GM18526 (cell line): ENCODE measurements around the gene TMEM147.

Source experiments
- POLR2A ChIP-seq: IDR thresholded peaks from 3 replicates; pipeline ENCODE4 v1.6.1; 2011; ENCODE audit not compliant: insufficient read length; ENCODE audit errors: extremely low read depth

TMEM147 gene

DNA sequence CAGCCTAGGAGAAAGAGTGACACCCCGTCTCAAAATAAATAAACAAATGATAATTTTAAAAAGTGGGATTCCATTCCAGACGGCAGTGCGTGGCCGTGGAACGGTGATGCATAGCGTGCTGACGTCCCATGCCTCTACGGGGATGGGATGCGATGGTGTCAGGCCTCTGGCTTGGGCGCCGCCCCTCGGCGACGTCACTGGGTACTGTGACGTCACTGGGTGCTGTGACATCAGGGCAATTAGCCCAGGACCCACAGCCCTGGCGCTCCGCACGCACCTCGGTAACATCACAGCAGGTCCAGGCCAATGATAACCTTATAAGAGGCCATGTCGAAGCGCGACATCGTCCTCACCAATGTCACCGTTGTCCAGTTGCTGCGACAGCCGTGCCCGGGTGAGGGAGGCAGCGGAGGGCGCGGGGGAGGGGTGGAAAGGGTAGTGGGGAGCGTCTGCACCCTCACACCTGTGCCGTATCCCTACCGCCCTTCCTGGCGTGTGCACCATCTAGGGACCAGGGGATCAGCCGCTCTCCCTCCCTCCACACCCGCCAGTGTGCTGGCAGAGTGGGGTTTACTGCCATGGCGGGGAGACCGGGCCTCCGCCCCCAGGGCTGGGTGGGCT lies 12.1 kb upstream of the TMEM147 start, which contains the start of gene GAPDHS:
Gene GAPDHS, plus strand, starts transcription at position 256 of the 621 bp plus-strand sequence. Its CDS starts 72 bp downstream, at position 328.
- TF ChIP-seq POLR2A: no peak

DNA sequence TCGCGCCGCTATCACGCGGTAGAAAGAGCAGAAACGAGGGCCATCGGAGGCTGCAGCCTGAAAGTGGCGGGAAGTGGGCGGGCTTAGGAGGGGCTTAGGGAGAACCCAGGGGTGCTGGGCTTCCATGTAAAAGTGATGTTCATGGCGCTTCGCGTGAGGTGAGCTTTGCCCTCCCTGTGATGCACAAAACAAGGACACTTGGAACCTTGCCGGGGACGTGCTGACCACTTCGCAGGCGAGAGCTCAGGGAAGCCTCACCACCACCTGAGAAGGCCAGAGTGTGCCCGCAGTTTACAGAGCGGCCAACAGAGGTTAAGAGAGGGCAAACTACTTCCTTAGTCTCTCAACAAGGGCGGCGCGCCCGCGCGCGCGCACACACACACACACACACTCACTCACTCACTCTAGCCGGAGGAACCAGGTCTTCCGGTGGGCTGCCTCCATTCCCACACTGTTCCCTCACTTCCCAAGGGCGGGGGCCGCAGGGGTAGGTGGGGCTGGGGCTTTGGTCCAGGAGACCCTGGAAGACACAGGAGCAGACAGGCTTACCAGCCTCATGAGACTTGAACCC lies 11.5 kb upstream of the TMEM147 start:
- TF ChIP-seq POLR2A: no peak

DNA sequence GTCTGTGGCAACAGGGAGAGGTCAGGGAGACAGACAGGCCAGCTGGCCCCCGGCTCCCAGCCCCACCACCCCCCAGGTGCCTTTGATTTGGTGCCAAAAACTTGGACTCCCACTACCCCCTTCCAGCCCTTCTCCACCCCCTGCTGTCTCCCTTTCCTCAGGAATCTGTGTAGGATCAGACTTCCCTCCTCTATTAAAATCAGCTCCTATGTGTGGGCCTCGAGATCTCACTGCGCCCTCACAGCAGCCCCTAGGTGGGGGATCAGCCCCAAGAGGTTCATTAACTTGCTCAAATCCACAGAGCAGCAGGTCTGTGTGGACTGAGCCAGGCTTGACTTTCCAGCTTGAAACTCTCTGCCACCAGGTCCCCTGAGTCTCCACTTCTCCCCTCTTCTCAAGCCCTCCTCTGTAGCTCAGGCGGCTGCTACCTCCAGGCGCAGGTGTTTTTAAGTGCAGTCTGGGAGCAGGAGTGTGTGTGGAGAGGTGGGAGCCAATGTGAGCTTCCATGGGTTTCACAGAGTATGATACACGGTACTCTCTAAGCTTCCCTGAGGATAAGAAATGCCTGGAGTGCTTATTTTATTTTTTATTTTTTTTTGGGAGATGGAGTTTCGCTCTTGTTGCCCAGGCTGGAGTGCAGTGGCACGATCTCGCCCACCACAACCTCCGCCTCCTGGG lies 10.5 kb upstream of the TMEM147 start:
- no peak for TF ChIP-seq POLR2A

GRCh38 chr19:35539314-35539713 lies 6.1 kb upstream of the TMEM147 start:
- no peak for TF ChIP-seq POLR2A

DNA sequence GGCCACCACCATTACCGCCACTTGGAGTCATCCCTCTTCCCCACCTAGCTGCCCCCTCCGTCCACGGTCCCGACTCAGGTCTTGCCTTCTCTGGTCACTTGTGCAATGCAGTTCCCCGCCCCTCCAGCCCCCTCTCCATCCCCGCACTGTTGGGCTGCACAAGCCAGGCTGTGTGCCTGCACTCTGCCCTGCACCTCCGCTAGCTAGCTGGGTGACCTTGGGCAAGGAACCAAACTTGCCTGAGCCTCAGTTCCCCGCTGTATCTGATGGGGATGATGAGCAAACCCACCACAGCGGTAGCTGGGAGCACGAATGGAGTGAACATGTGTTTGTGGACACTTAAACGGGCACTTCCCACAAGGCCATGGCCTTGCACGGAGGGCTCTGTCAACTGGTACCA lies 5.6 kb upstream of the TMEM147 start:
- TF ChIP-seq POLR2A: no peak

- TF ChIP-seq POLR2A: no peak
These were observed 5.0 kb upstream of the TMEM147 start for GRCh38 chr19:35540356-35540927.

DNA sequence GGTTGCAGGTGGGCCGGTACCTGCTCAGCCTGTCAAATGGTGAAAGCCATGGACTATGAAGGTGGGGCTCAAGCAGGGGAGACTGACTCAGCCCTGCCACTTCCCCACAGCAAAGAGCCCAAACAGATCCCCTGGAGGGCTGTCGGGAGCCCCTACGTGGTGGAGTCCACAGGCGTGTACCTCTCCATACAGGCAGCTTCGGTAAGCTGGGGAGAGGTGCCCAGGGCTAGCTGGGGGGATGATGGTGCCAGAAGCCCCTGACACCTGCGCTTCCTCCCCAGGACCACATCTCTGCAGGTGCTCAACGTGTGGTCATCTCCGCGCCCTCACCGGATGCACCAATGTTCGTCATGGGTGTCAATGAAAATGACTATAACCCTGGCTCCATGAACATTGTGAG lies 3.2 kb upstream of the TMEM147 start:
- TF ChIP-seq POLR2A: no peak

- TF ChIP-seq POLR2A: no peak
These were observed 1.9 kb upstream of the TMEM147 start for GRCh38 chr19:35543280-35544109.

DNA sequence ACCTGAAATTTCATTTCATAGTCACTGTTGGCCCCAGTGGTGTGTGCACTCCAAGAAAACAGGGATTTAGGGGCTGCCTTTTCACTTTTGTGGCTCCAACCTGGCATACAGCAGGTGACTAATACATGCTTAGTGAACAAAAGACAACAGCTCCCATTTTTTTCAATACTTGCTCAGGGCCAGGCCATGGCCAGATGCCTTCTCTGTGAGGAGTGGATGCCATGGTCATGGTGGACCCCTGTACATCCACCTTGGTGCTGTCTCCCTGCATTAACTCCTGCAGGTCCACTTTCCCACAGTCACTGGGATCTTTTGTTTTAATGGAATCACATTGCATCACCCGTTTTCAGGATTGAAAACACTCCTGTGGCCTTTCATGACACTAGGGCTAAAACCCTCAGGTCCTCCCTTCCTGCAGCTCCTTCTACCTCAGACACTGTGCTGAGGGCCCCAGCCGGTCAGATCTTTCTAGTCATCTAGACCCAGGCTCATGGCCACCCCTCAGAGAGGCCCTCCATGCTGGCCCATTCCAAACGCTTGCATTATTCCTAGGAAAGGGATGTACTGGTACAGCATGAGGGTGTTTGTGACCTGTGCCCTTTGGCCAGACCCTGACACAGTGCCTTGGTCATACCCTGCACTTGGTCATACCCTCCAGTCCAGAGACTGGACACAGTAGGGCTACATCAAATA lies 1.2 kb upstream of the TMEM147 start:
- no peak for TF ChIP-seq POLR2A

GRCh38 chr19:35545855-35546381 lies 492 bp downstream of the TMEM147 start:
- no peak for TF ChIP-seq POLR2A

GRCh38 chr19:35546532-35546931 lies 1.1 kb downstream of the TMEM147 start:
- no peak for TF ChIP-seq POLR2A

- TF ChIP-seq POLR2A: no peak
These were observed 3.9 kb downstream of the TMEM147 start for GRCh38 chr19:35549174-35549788.

DNA sequence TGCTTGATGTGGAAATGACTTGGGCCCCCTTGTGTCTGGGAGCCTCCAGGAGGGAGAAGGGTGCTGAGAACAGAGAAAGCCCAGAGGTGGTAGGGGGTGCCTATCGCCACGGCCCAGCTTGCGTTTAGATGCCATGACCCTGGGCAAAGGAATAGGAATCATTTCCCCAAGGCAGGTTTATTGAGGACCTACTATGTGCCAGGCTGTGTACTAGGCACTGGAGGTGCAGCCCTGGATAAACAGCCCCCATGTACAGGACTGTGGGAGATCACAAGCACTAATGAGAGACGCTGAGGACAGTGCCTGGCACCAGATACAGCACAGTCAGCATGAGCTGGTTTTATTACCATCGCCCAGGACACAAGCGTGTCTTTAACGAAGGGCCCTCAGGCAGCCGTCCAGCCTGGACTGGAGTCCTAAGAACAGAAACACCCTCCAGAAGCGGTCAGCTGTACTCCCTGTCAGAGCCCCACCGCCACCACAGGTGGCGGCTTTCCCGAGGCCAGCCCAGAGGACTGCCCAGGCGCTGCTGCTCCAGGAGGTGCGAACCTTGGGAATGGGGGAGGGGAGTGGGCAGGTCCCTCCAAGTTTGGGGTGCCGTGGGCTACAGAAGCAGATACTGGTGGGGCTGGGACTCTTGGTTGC lies 4.6 kb downstream of the TMEM147 start:
- no peak for TF ChIP-seq POLR2A
